Glutamatergic neuron (in vitro differentiated cells): Measurements from ENCODE around the gene RNF220. TPM values are rescaled to one million over a fixed set of nuclear protein-coding genes. Genes with fewer than 3 reads are reported as not detected.

Source experiments
- DNase-seq: peaks from one replicate; pipeline ENCODE4 v3.0.0; 2022
- H3K27ac Mint-ChIP-seq: one replicate; pipeline ENCODE4 v1.8.0; 2020; ENCODE audit warnings: mild to moderate bottlenecking, mixed read lengths, inconsistent platforms; ENCODE audit not compliant: unreplicated experiment
- H3K27me3 Mint-ChIP-seq: one replicate; pipeline ENCODE4 v1.8.0; 2020; ENCODE audit warnings: mild to moderate bottlenecking, moderate library complexity, mixed read lengths, inconsistent platforms; ENCODE audit not compliant: unreplicated experiment
- H3K36me3 Mint-ChIP-seq: one replicate; pipeline ENCODE4 v1.8.0; 2020; ENCODE audit warnings: mild to moderate bottlenecking, mixed read lengths, inconsistent platforms; ENCODE audit not compliant: unreplicated experiment
- H3K4me1 Mint-ChIP-seq: one replicate; pipeline ENCODE4 v1.8.0; 2020; ENCODE audit warnings: mild to moderate bottlenecking, low read depth, mixed read lengths, inconsistent platforms; ENCODE audit not compliant: unreplicated experiment
- H3K4me3 Mint-ChIP-seq: one replicate; pipeline ENCODE4 v1.8.0; 2020; ENCODE audit warnings: mild to moderate bottlenecking, mixed read lengths, inconsistent platforms; ENCODE audit not compliant: unreplicated experiment
- H3K9me3 Mint-ChIP-seq: one replicate; pipeline ENCODE4 v1.8.0; 2020; ENCODE audit warnings: mild to moderate bottlenecking, moderate library complexity, mixed read lengths, inconsistent platforms; ENCODE audit not compliant: unreplicated experiment
- CTCF ChIP-seq: fragments of 200-600 bp; sonication (generic); IDR thresholded peaks from one replicate; pipeline ENCODE4 v1.5.0; 2021; ENCODE audit not compliant: partially characterized antibody, unreplicated experiment
- total RNA-seq: library from RNA; stranded (reverse); fragmentation: NEBNext Ultra II Directional; extraction: Animal tissue kit (Norgen Biotek cat#: 25700); gene quantifications from one replicate; pipeline ENCODE4 v1.2.1, GENCODE V29; 2021; ENCODE audit not compliant: unreplicated experiment

RNF220 gene
- total RNA-seq, 1 donor from 2014 or later: 99.4 TPM

- H3K4me1 Mint-ChIP-seq: peaks cover 31% of the 10 kb centered on the region
- no peak for TF ChIP-seq CTCF
- DNase-seq: no peak
- peaks cover 3% of the 10 kb centered on the region for H3K9me3 Mint-ChIP-seq
- H3K4me3 Mint-ChIP-seq: peak overlapping the region; percentile 63
- H3K27ac Mint-ChIP-seq: peak overlapping the region; percentile 90
- peaks cover 3% of the 10 kb centered on the region for H3K27me3 Mint-ChIP-seq
- H3K36me3 Mint-ChIP-seq: no peaks in the 10 kb centered on the region
Measured at GRCh38 chr1:44422161-44422560, 17.1 kb downstream of the RNF220 start.

- Mint-ChIP-seq H3K4me1 (peaks cover 27% of the 10 kb centered on the region), H3K36me3 (no peaks in the 10 kb centered on the region), H3K27me3 (peaks cover 1% of the 10 kb centered on the region), H3K4me3 (no peak overlapping the region), H3K27ac (no peak overlapping the region), H3K9me3 (no peaks in the 10 kb centered on the region)
- DNase-seq: no peak
- TF ChIP-seq CTCF: no peak
Measured at GRCh38 chr1:44423591-44424537, 18.8 kb downstream of the RNF220 start.

- Mint-ChIP-seq H3K4me3 (no peak overlapping the region), H3K27me3 (peaks cover 1% of the 10 kb centered on the region), H3K4me1 (peaks cover 26% of the 10 kb centered on the region), H3K27ac (no peak overlapping the region), H3K9me3 (no peaks in the 10 kb centered on the region), H3K36me3 (no peaks in the 10 kb centered on the region)
- TF ChIP-seq CTCF: no peak
- no peak for DNase-seq
Measured at GRCh38 chr1:44424747-44425146, 19.7 kb downstream of the RNF220 start.

GRCh38 chr1:44425341-44426082 lies 20.5 kb downstream of the RNF220 start:
- Mint-ChIP-seq H3K36me3 (no peaks in the 10 kb centered on the region), H3K4me3 (no peak overlapping the region), H3K4me1 (peaks cover 19% of the 10 kb centered on the region), H3K27ac (no peak overlapping the region), H3K27me3 (peaks cover 1% of the 10 kb centered on the region), H3K9me3 (no peaks in the 10 kb centered on the region)
- DNase-seq: no peak
- TF ChIP-seq CTCF: no peak
